Fibroblast of mammary gland (primary cell): ENCODE results near the gene BAX.
A peak's percentile ranks its signal among the peaks of the same experiment; 100 is the strongest.

Experiments
- DNase-seq: peaks from one replicate; pipeline ENCODE4 v3.0.0-alpha.2; 2010; ENCODE audit warnings: low read depth
- H3K4me3 ChIP-seq: 2 replicates; pipeline ENCODE4 v1.5.1; 2011; ENCODE audit warnings: low read depth, mild to moderate bottlenecking, low read length, moderate library complexity; ENCODE audit not compliant: control insufficient read depth
- TF ChIP-seq, protein P1 (sequence below): conservative IDR thresholded peaks from 2 replicates; pipeline ENCODE4 v1.5.1; 2011; ENCODE audit warnings: low read depth, low read length, inconsistent platforms; ENCODE audit not compliant: control insufficient read depth, insufficient read depth

The BAX gene

DNA sequence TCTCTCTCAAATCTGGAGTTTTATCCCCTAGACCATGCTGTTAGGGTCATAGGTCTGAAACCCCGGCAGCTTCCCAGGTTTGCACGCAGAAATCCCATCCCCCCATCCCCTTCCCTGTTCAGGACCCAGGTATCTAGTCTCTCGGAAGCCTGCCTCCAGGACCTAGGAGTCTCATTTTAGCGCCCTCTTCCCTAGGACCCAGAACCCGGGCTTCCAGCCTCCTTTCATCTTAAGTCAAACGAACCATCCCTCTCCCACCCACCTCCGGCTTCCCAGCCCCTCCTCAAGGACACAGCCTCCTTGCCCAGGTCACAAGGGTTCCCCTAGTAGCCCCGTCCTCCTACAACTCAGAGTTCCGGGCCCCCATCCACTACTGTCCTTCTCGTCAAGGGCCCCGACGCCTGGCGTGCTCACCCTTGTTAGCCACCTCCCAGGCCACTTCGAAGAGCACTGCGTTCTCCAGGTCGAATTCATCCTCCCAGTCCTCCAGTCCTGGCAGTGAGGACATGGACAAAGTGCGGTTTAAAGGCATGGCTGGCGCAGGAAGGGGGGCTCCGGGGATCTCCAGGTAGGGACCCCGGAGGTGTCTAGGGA, 38.0 kb downstream of the BAX start:
- TF ChIP-seq, protein P1, sequence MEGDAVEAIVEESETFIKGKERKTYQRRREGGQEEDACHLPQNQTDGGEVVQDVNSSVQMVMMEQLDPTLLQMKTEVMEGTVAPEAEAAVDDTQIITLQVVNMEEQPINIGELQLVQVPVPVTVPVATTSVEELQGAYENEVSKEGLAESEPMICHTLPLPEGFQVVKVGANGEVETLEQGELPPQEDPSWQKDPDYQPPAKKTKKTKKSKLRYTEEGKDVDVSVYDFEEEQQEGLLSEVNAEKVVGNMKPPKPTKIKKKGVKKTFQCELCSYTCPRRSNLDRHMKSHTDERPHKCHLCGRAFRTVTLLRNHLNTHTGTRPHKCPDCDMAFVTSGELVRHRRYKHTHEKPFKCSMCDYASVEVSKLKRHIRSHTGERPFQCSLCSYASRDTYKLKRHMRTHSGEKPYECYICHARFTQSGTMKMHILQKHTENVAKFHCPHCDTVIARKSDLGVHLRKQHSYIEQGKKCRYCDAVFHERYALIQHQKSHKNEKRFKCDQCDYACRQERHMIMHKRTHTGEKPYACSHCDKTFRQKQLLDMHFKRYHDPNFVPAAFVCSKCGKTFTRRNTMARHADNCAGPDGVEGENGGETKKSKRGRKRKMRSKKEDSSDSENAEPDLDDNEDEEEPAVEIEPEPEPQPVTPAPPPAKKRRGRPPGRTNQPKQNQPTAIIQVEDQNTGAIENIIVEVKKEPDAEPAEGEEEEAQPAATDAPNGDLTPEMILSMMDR = no peak
- no peak for DNase-seq
- peak overlapping the region; percentile 95 for H3K4me3 ChIP-seq

DNA sequence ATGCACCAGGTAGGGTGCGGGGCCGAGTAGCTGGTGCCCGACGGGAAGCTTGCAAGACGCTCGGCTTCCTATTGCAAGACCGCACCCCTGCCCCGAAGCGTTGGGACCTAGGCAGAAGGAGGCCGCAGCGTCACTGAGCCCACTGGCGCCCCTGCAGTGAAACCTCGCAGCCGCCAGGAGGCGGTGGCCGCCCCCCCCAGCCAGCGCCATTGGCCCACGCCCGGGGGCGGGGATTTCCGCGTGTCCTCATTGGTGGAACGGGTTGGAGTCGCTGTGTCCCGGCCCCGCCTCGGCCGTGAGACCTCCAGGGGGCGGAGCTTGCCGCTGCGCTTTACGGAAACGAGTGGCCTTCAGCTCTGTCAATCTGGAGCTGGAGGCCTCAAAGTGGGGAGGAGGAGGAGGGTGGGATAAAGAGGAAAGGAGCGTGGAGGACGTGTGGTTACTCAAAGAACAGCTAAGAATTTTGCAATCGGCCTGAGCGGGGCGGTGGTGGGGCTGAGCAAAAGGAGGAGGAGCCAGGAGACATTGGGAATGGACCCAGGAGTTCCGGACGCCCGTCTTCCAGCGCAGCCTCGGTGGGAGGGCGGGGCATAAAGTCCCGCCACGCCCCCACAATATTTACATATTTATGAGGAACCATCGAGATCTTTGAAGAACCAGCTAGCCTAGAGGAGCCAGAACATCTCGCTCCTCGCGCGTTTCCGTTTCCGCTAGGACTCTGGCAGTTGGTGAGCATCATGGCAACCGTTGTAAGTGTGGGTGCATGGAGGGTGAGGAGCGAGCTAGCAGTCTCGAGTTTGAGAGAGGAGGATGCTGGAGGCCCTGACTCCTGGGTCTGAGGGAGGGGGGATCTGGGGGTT, 38.7 kb downstream of the BAX start, which contains the start of the genes GYS1 and RUVBL2:
Gene GYS1, minus strand, starts transcription at position 135 of the 860 bp plus-strand sequence. CDS start 197 bp downstream, outside the sequence.
Gene RUVBL2, plus strand, starts transcription at position 713 of the 860 bp plus-strand sequence. Its CDS starts 25 bp downstream, at position 738.
- peak within 1 kb of the TSS; percentile 95 for H3K4me3 ChIP-seq
- TF ChIP-seq, protein P1 = peak; percentile 68
- DNase-seq = peak; percentile 99

DNA sequence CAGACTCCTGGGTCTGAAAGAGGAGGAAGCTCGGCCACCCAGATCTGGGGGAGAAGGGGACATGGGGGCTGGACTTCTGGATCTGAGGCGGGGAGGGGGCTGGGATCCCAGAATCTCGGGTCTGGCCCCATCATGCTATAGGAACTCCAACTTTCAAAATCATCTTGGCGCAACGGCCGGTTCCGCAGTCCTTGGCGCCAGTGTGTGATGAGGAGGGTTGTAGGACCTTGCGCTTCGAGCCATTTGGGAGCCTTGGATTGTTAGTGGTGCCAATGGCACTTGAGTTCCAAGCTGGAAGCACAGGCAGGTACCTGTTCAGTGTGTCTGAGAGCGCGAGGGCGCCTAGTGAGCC, 39.3 kb downstream of the BAX start:
- TF ChIP-seq, protein P1 = no peak
- peak overlapping the region; percentile 95 for H3K4me3 ChIP-seq
- DNase-seq = no peak

DNA sequence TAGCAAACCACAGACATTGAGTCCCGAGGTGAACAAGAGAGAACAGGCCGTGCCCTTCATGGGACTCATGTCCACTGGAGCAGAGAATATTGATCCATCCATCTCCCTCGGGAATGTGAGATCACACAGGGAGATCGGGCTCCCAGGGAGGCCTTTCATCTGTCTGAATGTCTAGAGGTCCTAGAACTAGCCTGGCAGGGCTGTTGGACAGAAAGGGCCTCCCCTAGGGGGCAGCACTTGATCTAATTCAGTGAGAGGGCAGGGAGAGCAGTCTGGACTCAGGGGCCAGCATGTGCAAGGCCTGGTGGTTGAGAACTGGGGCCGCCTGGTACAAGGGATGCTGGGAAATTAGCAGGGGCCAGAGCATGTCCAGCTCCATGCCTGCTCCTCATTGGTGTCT, 43.3 kb downstream of the BAX start:
- DNase-seq = peak; percentile 67

DNA sequence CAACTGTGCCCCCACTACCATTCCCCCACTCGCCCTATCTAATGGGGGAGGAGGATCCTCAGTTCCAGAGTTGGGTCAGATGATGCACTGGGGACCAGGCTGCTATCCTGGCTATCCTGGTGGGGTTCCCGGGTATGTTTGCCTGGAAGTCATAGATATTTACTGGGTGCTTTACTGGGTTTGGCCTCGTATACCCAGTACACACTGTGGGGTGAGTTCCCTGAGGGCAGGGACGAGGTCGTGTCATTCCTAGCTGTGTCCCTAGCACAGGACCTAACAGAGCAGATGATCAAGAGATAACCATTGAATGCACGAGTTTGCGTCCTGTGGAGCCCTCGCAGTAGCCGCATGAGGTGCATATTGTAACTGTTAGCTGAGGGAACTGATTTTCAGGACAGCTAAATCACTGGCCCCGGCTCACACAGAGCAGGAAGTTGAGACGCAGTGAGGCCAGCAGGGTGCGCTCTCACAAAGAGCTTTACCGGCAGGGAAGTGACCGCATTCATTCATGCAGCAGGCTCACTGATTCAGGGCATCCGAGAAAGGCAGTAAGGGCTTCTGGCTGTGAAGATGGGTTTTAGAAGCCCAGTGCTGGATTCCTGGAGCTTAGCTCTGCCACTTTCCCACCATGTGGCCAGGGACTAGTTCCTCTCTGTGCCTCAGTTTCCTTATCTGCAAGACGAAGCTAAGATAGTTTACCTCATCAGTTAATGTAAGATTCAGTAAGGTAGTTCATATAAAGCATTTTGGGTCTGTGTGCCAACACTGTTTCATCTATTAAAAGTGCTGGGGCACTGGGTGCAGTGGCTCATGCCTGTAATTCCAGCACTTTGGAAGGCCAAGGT, 45.0 kb downstream of the BAX start:
- DNase-seq = peak; percentile 73
- H3K4me3 ChIP-seq = no peak overlapping the region
- TF ChIP-seq, protein P1 = peak; percentile 78

More for the DNA sequence above, 43.3 kb downstream of the BAX start:
- TF ChIP-seq, protein P1 = peak; percentile 57
- H3K4me3 ChIP-seq = no peak overlapping the region

DNA sequence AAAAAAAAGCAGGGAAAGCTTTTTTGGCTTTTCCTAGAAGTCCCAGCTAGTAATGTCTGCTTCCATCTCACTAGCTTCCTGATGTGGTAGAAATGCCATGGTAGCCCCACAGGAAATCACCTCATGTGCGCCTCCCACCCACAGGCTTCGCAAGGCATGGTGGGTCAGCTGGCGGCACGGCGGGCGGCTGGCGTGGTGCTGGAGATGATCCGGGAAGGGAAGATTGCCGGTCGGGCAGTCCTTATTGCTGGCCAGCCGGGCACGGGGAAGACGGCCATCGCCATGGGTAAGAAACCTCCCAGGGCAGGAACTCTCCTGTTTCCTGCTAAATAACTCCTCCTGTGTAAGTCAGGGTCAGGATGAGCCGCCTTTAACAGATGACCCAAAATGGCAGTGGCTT, 49.5 kb downstream of the BAX start:
- no peak for DNase-seq
- TF ChIP-seq, protein P1 = no peak
- no peak overlapping the region for H3K4me3 ChIP-seq
